ENCODE measurements around the gene TMEM270.

DNA sequence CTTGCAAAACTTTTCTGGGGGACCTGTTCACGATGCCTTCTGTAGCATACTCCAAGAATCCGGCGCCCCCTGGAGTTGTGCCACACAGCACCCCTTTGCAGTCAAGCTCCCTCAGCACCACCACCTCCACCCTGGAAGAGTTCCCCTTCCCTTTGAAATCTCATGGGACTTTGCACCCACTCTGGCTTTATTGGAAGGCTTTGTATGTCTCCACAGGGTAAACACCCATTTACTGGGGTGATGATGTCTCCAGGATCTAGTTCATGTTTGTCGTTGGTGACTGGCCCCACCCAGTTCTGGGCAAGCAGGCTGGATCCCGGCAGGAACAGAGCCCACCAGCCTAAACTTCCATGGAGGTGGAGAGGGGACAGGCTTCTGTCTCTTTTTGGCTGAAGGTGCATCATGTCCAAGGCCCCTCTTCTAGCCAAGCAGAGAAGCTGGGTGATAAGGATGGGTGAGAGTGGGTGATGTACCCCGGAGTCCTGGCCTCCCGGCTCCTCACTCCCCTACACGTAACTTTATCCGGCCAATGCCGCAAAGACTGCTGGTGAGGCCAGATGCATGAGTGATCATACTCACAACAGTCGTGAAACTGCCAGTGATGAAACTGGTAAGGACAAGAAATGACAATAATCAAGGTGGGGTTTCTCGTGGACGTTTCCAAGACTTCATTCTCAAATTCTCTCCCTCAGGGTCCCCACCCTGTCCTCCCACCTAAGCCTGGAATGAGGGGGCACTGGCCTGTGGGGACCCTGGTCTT lies 30.9 kb upstream of the TMEM270 start:
- TF ChIP-seq CTCF (IDR thresholded peaks at IDR 0.05) (no peak), POLR2A (IDR thresholded peaks at IDR 0.05) (no peak)
